HG03521 (cell line): ENCODE data around the gene NR6A1.
"Not testable (repeated sequence)": the region's sequence is repeated elsewhere in the genome, so short reads cannot be mapped to it uniquely, and the experiment has no call there.

Experiments
- ATAC-seq: cut with Tn5 transposase; IDR thresholded peaks from one replicate; pipeline ENCODE4 v1.9.1; 2021; ENCODE audit warnings: mild to moderate bottlenecking, moderate library complexity; ENCODE audit not compliant: unreplicated experiment

The NR6A1 gene

GRCh38 chr9:124621371-124622328 lies 149.5 kb downstream of the NR6A1 start:
- ATAC-seq: no peak

GRCh38 chr9:124618476-124618875 lies 152.6 kb downstream of the NR6A1 start:
- ATAC-seq: no peak

- no peak for ATAC-seq
Measured at GRCh38 chr9:124617477-124618141, 153.5 kb downstream of the NR6A1 start.

GRCh38 chr9:124616961-124617360 lies 154.2 kb downstream of the NR6A1 start:
- no peak for ATAC-seq

DNA sequence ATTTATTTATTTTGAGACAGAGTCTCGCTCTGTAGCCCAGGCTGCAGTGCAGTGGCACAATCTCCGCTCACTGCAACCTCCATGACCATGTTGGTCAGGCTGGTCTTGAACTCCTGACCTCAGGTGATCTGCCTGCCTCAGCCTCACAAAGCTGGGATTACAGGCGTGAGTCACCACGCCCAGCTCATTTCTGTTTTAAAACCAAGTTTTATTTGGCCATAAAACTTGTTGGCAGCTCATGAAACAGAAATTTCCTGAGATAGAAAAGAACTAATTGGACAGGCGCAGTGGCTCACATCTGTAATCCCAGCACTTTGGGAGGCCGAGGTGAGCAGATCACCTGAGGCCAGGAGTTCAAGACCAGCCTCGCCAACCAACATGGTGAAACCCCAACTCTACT lies 155.3 kb downstream of the NR6A1 start:
- ATAC-seq: not testable (repeated sequence)

- ATAC-seq: no peak
Measured at GRCh38 chr9:124615100-124615742, 155.9 kb downstream of the NR6A1 start.

DNA sequence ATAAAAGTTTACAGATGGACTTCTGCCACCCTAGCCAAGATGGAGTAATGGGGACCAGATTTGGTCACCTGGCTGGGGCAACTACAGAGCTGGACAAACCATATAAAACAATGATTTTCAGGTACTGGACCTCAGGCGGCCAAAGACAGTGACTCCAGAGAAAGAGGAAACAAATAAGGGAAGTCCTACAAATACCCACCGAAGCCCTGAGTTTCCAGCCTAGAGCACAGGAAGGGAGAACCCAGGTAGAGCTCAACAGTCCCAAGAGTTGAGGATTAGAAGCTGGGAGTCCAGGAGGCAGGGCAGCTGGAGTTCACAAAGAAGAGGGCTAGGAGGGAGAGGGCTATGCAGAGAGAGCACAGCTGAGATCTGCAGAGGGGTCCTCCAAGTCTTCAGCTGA lies 157.3 kb downstream of the NR6A1 start:
- no peak for ATAC-seq

DNA sequence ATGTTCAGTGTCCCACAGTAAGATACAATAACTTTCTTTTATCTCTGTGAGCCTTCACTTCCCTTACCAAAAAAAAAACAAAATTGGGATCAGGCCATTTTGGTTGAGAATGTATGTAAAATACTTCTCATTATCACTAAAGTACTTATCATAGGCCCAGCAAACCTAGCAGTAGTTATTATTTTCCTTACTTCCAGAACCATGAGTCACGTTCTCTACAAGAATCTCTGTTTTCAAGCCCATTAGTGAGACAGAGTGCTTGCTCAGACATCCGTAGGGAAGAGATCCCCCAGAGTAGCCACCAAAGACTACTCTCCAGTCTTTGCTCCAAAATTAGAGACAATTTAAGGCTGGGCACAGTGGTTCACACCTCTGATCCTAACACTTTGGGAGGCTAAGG lies 160.0 kb downstream of the NR6A1 start:
- ATAC-seq: no peak

DNA sequence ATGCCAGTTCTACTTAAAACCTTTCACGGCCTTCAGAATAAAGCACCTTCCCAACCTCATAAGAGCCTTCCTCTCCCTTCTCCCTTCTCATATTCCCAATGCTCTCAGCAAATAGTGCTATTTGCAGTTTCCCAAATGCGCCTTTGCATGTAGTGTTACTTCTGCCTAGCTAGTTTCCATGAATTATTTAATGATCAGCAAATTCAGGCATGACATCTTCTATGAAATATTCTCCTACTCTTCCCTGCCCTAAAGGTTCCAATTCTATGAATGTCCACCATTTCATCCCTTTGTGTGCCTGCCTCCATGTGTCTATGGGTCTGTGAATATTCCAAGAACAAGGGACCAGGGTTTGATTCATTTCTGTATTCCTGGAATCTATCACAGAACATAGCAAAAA lies 165.1 kb downstream of the NR6A1 start:
- ATAC-seq: no peak

GRCh38 chr9:124605258-124605657 lies 165.9 kb downstream of the NR6A1 start:
- ATAC-seq: no peak

DNA sequence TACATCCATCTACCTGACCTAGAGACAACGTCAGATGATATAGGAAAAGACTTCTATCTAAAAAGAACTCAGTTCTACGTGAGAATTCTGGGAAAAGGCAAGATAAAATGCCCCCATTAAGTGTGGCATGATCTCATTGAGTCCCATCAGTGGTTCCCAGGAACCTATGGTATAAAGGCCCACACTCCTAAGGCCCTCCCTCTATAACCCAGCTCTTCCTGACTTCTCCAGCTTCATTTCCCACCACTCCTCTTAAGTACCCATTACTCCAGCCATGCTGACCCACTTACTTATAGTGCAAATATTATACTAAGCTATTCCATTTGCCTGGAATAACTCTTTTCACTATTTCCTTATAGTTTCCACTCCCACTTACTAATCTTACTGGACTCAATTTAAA lies 168.5 kb downstream of the NR6A1 start:
- ATAC-seq: no peak

DNA sequence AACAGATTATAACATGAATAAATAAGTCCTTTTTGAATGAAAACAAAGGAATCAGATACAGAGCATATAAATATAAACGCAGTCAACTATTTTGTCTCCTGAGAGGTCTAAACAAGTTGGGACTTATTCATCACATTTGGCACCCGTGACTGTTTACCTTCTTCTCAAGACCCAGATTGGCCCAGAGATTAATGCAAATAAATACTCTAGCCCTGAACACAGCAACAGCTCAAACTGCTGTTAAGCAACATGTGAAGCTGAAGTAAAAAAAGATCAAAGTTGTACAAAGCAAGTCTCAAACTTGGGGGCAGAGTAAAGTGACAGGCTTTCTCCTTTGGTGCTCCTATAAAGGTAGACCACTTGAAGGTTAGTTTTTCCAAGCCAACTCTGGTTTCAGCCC lies 168.9 kb downstream of the NR6A1 start:
- ATAC-seq: no peak

- ATAC-seq: no peak
Measured at GRCh38 chr9:124600407-124600806, 170.7 kb downstream of the NR6A1 start.

DNA sequence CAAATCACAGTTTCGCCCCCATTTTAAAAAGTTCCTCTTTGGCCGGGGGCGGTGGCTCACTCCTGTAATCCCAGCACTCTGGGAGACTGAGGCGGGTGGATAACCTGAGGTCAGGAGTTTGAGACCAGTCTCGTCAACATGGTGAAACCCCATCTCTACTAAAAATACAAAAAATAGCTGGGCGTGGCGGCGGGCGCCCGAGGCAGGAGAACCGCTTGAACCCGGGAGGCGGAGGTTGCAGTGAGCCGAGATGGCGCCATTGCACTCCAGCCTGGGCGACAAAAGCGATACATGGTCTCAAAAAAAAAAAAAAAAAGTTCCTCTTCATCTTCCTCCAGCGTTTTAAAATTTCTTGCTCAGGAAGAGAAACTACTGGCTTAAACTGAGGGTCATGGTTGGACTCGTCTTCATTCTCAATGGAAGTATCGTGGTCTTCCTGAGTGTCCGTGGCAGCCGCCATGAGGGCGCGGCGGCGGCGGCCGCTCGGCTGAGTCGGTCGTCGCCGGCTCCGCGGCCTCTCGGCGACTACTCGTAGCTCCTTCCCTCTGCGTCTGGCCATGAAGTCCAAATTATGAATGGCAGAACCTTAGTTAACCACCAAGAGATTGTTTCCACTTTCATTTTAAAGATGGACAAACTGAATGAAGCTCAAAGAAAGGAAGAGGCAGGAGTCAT lies 171.9 kb downstream of the NR6A1 start:
- no peak for ATAC-seq

- ATAC-seq: no peak
Measured at GRCh38 chr9:124598048-124598447, 173.1 kb downstream of the NR6A1 start.

GRCh38 chr9:124596172-124596839 lies 174.8 kb downstream of the NR6A1 start:
- no peak for ATAC-seq

DNA sequence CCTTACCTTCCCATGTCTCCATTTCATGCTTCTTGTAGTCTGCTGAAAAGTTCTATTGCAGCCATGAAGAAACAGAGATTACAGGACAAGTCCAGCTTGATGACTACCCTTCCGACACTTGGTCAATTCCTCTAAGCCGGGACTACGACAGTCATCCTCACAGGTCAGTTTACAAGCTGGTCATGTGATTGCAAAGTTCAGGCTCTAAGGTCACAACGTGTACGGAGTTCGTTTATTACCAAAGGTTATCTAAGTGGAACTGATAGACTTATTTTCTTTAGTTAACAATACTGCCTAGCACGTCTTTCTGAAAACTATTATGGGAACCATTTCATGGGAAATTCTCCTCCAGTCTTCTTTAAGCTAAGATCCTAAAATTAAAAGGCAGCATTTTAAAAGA lies 175.4 kb downstream of the NR6A1 start:
- ATAC-seq: no peak

GRCh38 chr9:124594673-124595072 lies 176.4 kb downstream of the NR6A1 start:
- ATAC-seq: no peak

- ATAC-seq: no peak
Measured at GRCh38 chr9:124594225-124594624, 176.9 kb downstream of the NR6A1 start.

DNA sequence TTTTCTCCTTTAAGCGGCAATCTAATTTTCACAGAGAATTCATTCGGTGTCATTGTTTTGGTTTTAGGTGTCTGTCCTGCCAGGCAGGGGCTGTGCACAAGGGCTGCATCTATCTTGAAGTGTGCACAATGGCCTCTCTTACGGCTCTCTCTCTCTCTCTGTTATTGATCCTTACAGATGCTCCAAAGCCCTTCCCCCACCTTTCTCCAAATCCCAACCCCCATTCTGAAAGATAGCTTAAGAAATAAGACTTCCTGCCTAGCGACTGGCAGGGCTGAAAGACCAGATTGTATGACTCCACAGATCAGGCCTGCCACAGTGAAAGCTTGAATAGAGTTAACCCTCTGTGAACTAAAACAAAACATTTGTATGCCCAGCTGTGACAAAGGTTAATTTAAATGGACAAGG lies 177.5 kb downstream of the NR6A1 start:
- ATAC-seq: no peak

GRCh38 chr9:124593200-124593599 lies 177.9 kb downstream of the NR6A1 start:
- no peak for ATAC-seq
